PFSK-1 (cell line): ENCODE data around the gene CDKN2AIPNL.

Experiments used
- FOXP2 ChIP-seq: optimal IDR thresholded peaks from 2 replicates; pipeline ENCODE3; 2011; ENCODE audit warnings: borderline replicate concordance, control low read depth, inconsistent platforms; ENCODE audit not compliant: insufficient read depth; ENCODE audit errors: extremely low read length, extremely low read depth
- POLR2AphosphoS5 ChIP-seq: IDR thresholded peaks from 2 replicates; pipeline ENCODE4 v1.6.1; 2012; ENCODE audit warnings: low read depth, mild to moderate bottlenecking, control low read depth, low read length, moderate library complexity
- REST ChIP-seq, 2 experiments: IDR thresholded peaks; 2 replicates each; pipeline versions ENCODE4 v1.6.1 to v1.8.0; 2011 to 2012; ENCODE audit warnings: low read depth in 2 of 2, low read length in 2 of 2, control low read depth in 1 of 2, inconsistent platforms in 1 of 2, mild to moderate bottlenecking in 1 of 2, moderate library complexity in 1 of 2; ENCODE audit not compliant: insufficient read depth in 1 of 2
- SIN3A ChIP-seq: IDR thresholded peaks from 2 replicates; pipeline ENCODE4 v1.6.1; 2012; ENCODE audit warnings: mild to moderate bottlenecking, low read length, moderate library complexity, borderline replicate concordance; ENCODE audit not compliant: insufficient read depth
- TAF1 ChIP-seq: IDR thresholded peaks from 2 replicates; pipeline ENCODE4 v1.6.1; 2012; ENCODE audit warnings: low read length, control low read depth, borderline replicate concordance; ENCODE audit not compliant: insufficient read depth

The CDKN2AIPNL gene

GRCh38 chr5:134380346-134380745 lies 31.3 kb downstream of the CDKN2AIPNL start:
- TF ChIP-seq TAF1: no peak
- TF ChIP-seq SIN3A: no peak
- no peak for TF ChIP-seq REST (IDR thresholded peaks at IDR 0.05; ENCODE audit: insufficient read depth in 1 of 2, low read depth in 2 of 2, low read length in 2 of 2)
- TF ChIP-seq FOXP2: no peak
- TF ChIP-seq POLR2AphosphoS5: no peak

- TF ChIP-seq SIN3A (no peak), REST (IDR thresholded peaks at IDR 0.05; ENCODE audit: insufficient read depth in 1 of 2, low read depth in 2 of 2, low read length in 2 of 2) (no peak), FOXP2 (no peak), TAF1 (no peak), POLR2AphosphoS5 (no peak)
Observed at GRCh38 chr5:134374232-134374631, 37.4 kb downstream of the CDKN2AIPNL start.

GRCh38 chr5:134371834-134372340 lies 39.8 kb downstream of the CDKN2AIPNL start:
- TF ChIP-seq TAF1: no peak
- TF ChIP-seq POLR2AphosphoS5: no peak
- no peak for TF ChIP-seq SIN3A
- TF ChIP-seq FOXP2: no peak
- TF ChIP-seq REST (IDR thresholded peaks at IDR 0.05; ENCODE audit: insufficient read depth in 1 of 2, low read depth in 2 of 2, low read length in 2 of 2): no peak

- TF ChIP-seq FOXP2 (peak; percentile 96), POLR2AphosphoS5 (peak; percentile 63), TAF1 (no peak; the same call in none of the 2 replicates), REST (IDR thresholded peaks at IDR 0.05; ENCODE audit: insufficient read depth in 1 of 2, low read depth in 2 of 2, low read length in 2 of 2) (no peak), SIN3A (peak; percentile 72; the same call in 1 of the 2 replicates)
Observed at GRCh38 chr5:134370871-134371833, 40.5 kb downstream of the CDKN2AIPNL start, which contains the start of gene UBE2B. TSS of gene UBE2B (plus strand) at chr5:134371569. CDS start at chr5:134371596, 27 bp downstream.
